Stimulated activated CD8-positive, alpha-beta memory T cell treated with anti-CD3 and anti-CD28 coated beads, Interleukin-12 subunit alpha, Interleukin-12 subunit beta, amount 100 ng/mL, for 4 hours (primary cell): Measurements from ENCODE around the gene EHMT2.

Experiments
- DNase-seq: peaks from one replicate; pipeline ENCODE4 v3.0.0-alpha.2; 2020; ENCODE audit warnings: low read depth

The EHMT2 gene

GRCh38 chr6:31888276-31889258 lies 8.9 kb downstream of the EHMT2 start:
- DNase-seq = no peak

GRCh38 chr6:31887173-31888007 lies 10.1 kb downstream of the EHMT2 start:
- no peak for DNase-seq

- DNase-seq = no peak
Measured at GRCh38 chr6:31886541-31886991, 10.9 kb downstream of the EHMT2 start.

GRCh38 chr6:31884528-31885035 lies 12.9 kb downstream of the EHMT2 start:
- DNase-seq = no peak

- no peak for DNase-seq
Measured at GRCh38 chr6:31883676-31884075, 13.8 kb downstream of the EHMT2 start.

- no peak for DNase-seq
Measured at GRCh38 chr6:31882344-31882743, 15.2 kb downstream of the EHMT2 start.

- no peak for DNase-seq
Measured at GRCh38 chr6:31881136-31881859, 16.2 kb downstream of the EHMT2 start.

- DNase-seq = no peak
Measured at GRCh38 chr6:31880616-31881015, 16.9 kb downstream of the EHMT2 start.

GRCh38 chr6:31879901-31880300 lies 17.6 kb downstream of the EHMT2 start:
- DNase-seq = no peak

GRCh38 chr6:31879143-31879542 lies 18.4 kb downstream of the EHMT2 start:
- no peak for DNase-seq

GRCh38 chr6:31878726-31879125 lies 18.8 kb downstream of the EHMT2 start, which contains the start of gene SLC44A4:
TSS of gene SLC44A4 (minus strand) at chr6:31878997. CDS start at chr6:31878980, 17 bp downstream.
- DNase-seq = no peak

GRCh38 chr6:31878222-31878621 lies 19.3 kb downstream of the EHMT2 start:
- no peak for DNase-seq

GRCh38 chr6:31877651-31878161 lies 19.8 kb downstream of the EHMT2 start:
- no peak for DNase-seq

- DNase-seq = no peak
Measured at GRCh38 chr6:31877125-31877650, 20.3 kb downstream of the EHMT2 start.

GRCh38 chr6:31876357-31876756 lies 21.1 kb downstream of the EHMT2 start:
- DNase-seq = no peak

GRCh38 chr6:31875877-31876276 lies 21.6 kb downstream of the EHMT2 start:
- DNase-seq = no peak

- no peak for DNase-seq
Measured at GRCh38 chr6:31874836-31875572, 22.5 kb downstream of the EHMT2 start.

- no peak for DNase-seq
Measured at GRCh38 chr6:31874084-31874670, 23.3 kb downstream of the EHMT2 start.

GRCh38 chr6:31871046-31871659 lies 26.3 kb downstream of the EHMT2 start:
- DNase-seq = no peak
